Stimulated activated CD4-positive, alpha-beta T cell treated with anti-CD3 and anti-CD28 coated beads, Interleukin-2, amount 100 ng/mL, for 48 hours (primary cell): ENCODE measurements around the gene RAB40AL.
A peak's percentile ranks its signal among the peaks of the same experiment; 100 is the strongest.
"Not testable (repeated sequence)": the region's sequence is repeated elsewhere in the genome, so short reads cannot be mapped to it uniquely, and the experiment has no call there.

ENCODE experiments used
- DNase-seq, 2 donors: peaks; one replicate each; pipeline ENCODE4 v3.0.0-alpha.2; 2020

RAB40AL gene

GRCh38 chrX:102936972-102937371, at the start of gene RAB40AL:
RAB40AL (plus strand) TSS chrX:102937272; CDS start chrX:102937319, 47 bp downstream.
- not testable (repeated sequence) for DNase-seq

- no peak for DNase-seq
Observed at GRCh38 chrX:102887687-102888086, 49.4 kb upstream of the RAB40AL start.

GRCh38 chrX:102892103-102892502, 45.0 kb upstream of the RAB40AL start:
- DNase-seq: no peak

- DNase-seq: peak; percentile 70 to 79
Observed at GRCh38 chrX:102899940-102900916, 36.8 kb upstream of the RAB40AL start.

- no peak for DNase-seq
Observed at GRCh38 chrX:102902355-102902754, 34.7 kb upstream of the RAB40AL start.

- no peak for DNase-seq
Observed at GRCh38 chrX:102930990-102931756, 5.9 kb upstream of the RAB40AL start.

GRCh38 chrX:102934624-102935023, 2.4 kb upstream of the RAB40AL start:
- DNase-seq: peak; percentile 11 to 31

GRCh38 chrX:102950908-102951866, 14.1 kb downstream of the RAB40AL start:
- DNase-seq: peak; percentile 50 to 66

- DNase-seq: no peak
Observed at GRCh38 chrX:102957751-102958150, 20.7 kb downstream of the RAB40AL start.

- DNase-seq: no peak
Observed at GRCh38 chrX:102958794-102959193, 21.7 kb downstream of the RAB40AL start.

GRCh38 chrX:102959471-102959870, 22.4 kb downstream of the RAB40AL start:
- DNase-seq: no peak

- no peak for DNase-seq
Observed at GRCh38 chrX:102963955-102964354, 26.9 kb downstream of the RAB40AL start.

- no peak for DNase-seq
Observed at GRCh38 chrX:102964940-102965339, 27.9 kb downstream of the RAB40AL start.

- no peak for DNase-seq
Observed at GRCh38 chrX:102966701-102967100, 29.6 kb downstream of the RAB40AL start.

- DNase-seq: no peak
Observed at GRCh38 chrX:102968216-102968615, 31.1 kb downstream of the RAB40AL start.

GRCh38 chrX:102971536-102971935, 34.5 kb downstream of the RAB40AL start:
- not testable (repeated sequence) for DNase-seq

- no peak for DNase-seq
Observed at GRCh38 chrX:102975016-102975415, 37.9 kb downstream of the RAB40AL start.

GRCh38 chrX:102976286-102976685, 39.2 kb downstream of the RAB40AL start:
- DNase-seq: no peak

GRCh38 chrX:102976793-102977495, 39.9 kb downstream of the RAB40AL start:
- no peak for DNase-seq

GRCh38 chrX:102978594-102978993, 41.5 kb downstream of the RAB40AL start:
- DNase-seq: no peak

GRCh38 chrX:102979536-102979935, 42.5 kb downstream of the RAB40AL start:
- DNase-seq: no peak

GRCh38 chrX:102983205-102983604, 46.1 kb downstream of the RAB40AL start:
- DNase-seq: no peak
